ENCODE data around the gene GID8. TPM values are rescaled to one million over a fixed set of nuclear protein-coding genes. Genes with fewer than 3 reads are reported as not detected.

The GID8 gene
- total and polyA plus RNA-seq, 2 donors (not counting 3 experiments of a cell fraction or from before 2014, with no cell fraction given) = 25.3 to 34.6 TPM

GRCh38 chr20:62914436-62914835, 23.5 kb upstream of the GID8 start:
- Histone ChIP-seq H3K9me3 (replicated peaks; ENCODE audit: control insufficient read depth, insufficient read depth, low read length) (no peaks in the 10 kb centered on the region), H3K4me1 (ENCODE audit: control insufficient read depth, extremely low read depth, insufficient read depth, low read length) (no peaks in the 10 kb centered on the region), H3K79me2 (ENCODE audit: control insufficient read depth, insufficient read depth, low read length) (peaks cover 95% of the 10 kb centered on the region), H4K20me1 (replicated peaks; ENCODE audit: control insufficient read depth, extremely low read depth, insufficient read depth, low read length) (peaks cover 16% of the 10 kb centered on the region), H3K27ac (ENCODE audit: insufficient read depth, low read depth, low read length) (no peak overlapping the region), H3K4me2 (ENCODE audit: insufficient read depth, low read length) (no peak overlapping the region), H3K36me3 (ENCODE audit: control insufficient read depth in 2 of 2, extremely low read depth in 1 of 2, insufficient read depth in 2 of 2, low read length in 2 of 2) (peaks cover 14 to 27% of the 10 kb centered on the region in 2 experiments), H3K9me1 (replicated peaks; ENCODE audit: control insufficient read depth, extremely low read depth, insufficient read depth, low read length) (no peaks in the 10 kb centered on the region), H3K27me3 (ENCODE audit: control insufficient read depth in 2 of 2, insufficient read depth in 2 of 2, low read length in 2 of 2) (no peaks in the 10 kb centered on the region), H3K9ac (replicated peaks; ENCODE audit: extremely low read depth, insufficient read depth, low read length) (no peak overlapping the region), H2AFZ (ENCODE audit: low read depth, low read length) (no peak overlapping the region), H3K4me3 (replicated peaks in 1 of 3; ENCODE audit: insufficient read depth in 1 of 3, low read depth in 1 of 3, low read length in 3 of 3) (no peak overlapping the region)
- no peak for DNase-seq (ENCODE audit: low read depth, low spot score)
- no peak for FAIRE-seq
- BruUV-seq (replicated peaks) = no TSS peak
- TF ChIP-seq GATA2 (IDR thresholded peaks at IDR 0.05; ENCODE audit: insufficient read depth, insufficient read length, low read depth, low read length) (no peak), CTCF (IDR thresholded peaks at IDR 0.05; ENCODE audit: extremely low read depth in 1 of 2, insufficient read depth in 1 of 2, low read depth in 1 of 2, low read length in 2 of 2) (no peak), POLR2AphosphoS5 (IDR thresholded peaks at IDR 0.05; ENCODE audit: insufficient read depth, low read depth, low read length) (no peak), MAX (IDR thresholded peaks at IDR 0.05; ENCODE audit: insufficient read depth, insufficient read length) (no peak)
- dilution Hi-C loops (cut with MboI; ENCODE audit: extremely low pct_ligation_motif_present, low sequenced_read_pairs) = no loop called here
- CTCF ChIA-PET = interaction anchor here (0.8 to 3.3 kb wide), 2 partner anchors 13 to 54 kb away, joined by 3 to 21 read pairs; no protein-coding TSS in a partner anchor
- POLR2A ChIA-PET = no interaction called here
- intact Hi-C loops (cut with micrococcal nuclease) = no loop called here

- intact Hi-C loops (cut with micrococcal nuclease) = no loop called here
- H2AFZ ChIP-seq (ENCODE audit: low read depth, low read length) = no peak overlapping the region
- TF ChIP-seq GATA2 (IDR thresholded peaks at IDR 0.05; ENCODE audit: insufficient read depth, insufficient read length, low read depth, low read length) = no peak
- TF ChIP-seq POLR2A (IDR thresholded peaks at IDR 0.05; ENCODE audit: low read depth, low read length) = no peak
- no peak for TF ChIP-seq MAX (IDR thresholded peaks at IDR 0.05; ENCODE audit: insufficient read depth, insufficient read length)
- TF ChIP-seq JUN (IDR thresholded peaks at IDR 0.05; ENCODE audit: borderline replicate concordance, insufficient read depth, insufficient read length, low read depth) = no peak
- H3K9me1 ChIP-seq (replicated peaks; ENCODE audit: control insufficient read depth, extremely low read depth, insufficient read depth, low read length) = no peaks in the 10 kb centered on the region
- no peaks in the 10 kb centered on the region for H3K4me1 ChIP-seq (ENCODE audit: control insufficient read depth, extremely low read depth, insufficient read depth, low read length)
- H3K9ac ChIP-seq (replicated peaks; ENCODE audit: extremely low read depth, insufficient read depth, low read length) = no peak overlapping the region
- DNase-seq (ENCODE audit: low read depth, low spot score) (peak; percentile 58), FAIRE-seq (peak; percentile 53)
- peak overlapping the region; percentile 18 for H3K27ac ChIP-seq (ENCODE audit: insufficient read depth, low read depth, low read length)
- dilution Hi-C loops (cut with MboI; ENCODE audit: extremely low pct_ligation_motif_present, low sequenced_read_pairs) = no loop called here
- peaks cover 11 to 23% of the 10 kb centered on the region in 2 experiments for H3K36me3 ChIP-seq (ENCODE audit: control insufficient read depth in 2 of 2, extremely low read depth in 1 of 2, insufficient read depth in 2 of 2, low read length in 2 of 2)
- CTCF ChIA-PET = interaction anchor here (0.8 to 3.3 kb wide), 2 partner anchors 13 to 55 kb away, joined by 3 to 21 read pairs; no protein-coding TSS in a partner anchor
- BruUV-seq (replicated peaks) = no TSS peak
- POLR2A ChIA-PET = interaction anchor here (0.6 kb wide), 1 partner anchor 10 kb away, joined by 3 read pairs; no protein-coding TSS in a partner anchor
- peaks cover 16% of the 10 kb centered on the region for H4K20me1 ChIP-seq (replicated peaks; ENCODE audit: control insufficient read depth, extremely low read depth, insufficient read depth, low read length)
- H3K4me2 ChIP-seq (ENCODE audit: insufficient read depth, low read length) = no peak overlapping the region
- H3K9me3 ChIP-seq (replicated peaks; ENCODE audit: control insufficient read depth, insufficient read depth, low read length) = no peaks in the 10 kb centered on the region
- H3K79me2 ChIP-seq (ENCODE audit: control insufficient read depth, insufficient read depth, low read length) = peaks cover 96% of the 10 kb centered on the region
- H3K4me3 ChIP-seq (replicated peaks in 1 of 3; ENCODE audit: insufficient read depth in 1 of 3, low read depth in 1 of 3, low read length in 3 of 3) = no peak overlapping the region
- no peaks in the 10 kb centered on the region for H3K27me3 ChIP-seq (ENCODE audit: control insufficient read depth in 2 of 2, insufficient read depth in 2 of 2, low read length in 2 of 2)
Observed at GRCh38 chr20:62914970-62915457, 22.9 kb upstream of the GID8 start.
